Thyroid gland (tissue), 4 donors: ENCODE data around the gene CDH10. TPM values are rescaled to one million over a fixed set of nuclear protein-coding genes. Genes with fewer than 3 reads are reported as not detected.

Source experiments
- DNase-seq, 2 donors: peaks; one replicate each; pipeline ENCODE4 v3.0.0-alpha.2; 2019
- H3K27ac ChIP-seq, 3 donors: fragments of 200-600 bp; sonication (generic); 1 replicate in 2 of 3; 2 replicates in 1 of 3; pipeline ENCODE4 v1.5.1; 2016 to 2019; ENCODE audit warnings: mild to moderate bottlenecking in 1 of 3, moderate library complexity in 1 of 3
- H3K27me3 ChIP-seq: fragments of 200-600 bp; sonication (generic); one replicate; pipeline ENCODE4 v1.5.1; 2019
- H3K36me3 ChIP-seq, 2 donors: fragments of 200-600 bp; sonication (generic); one replicate each; pipeline ENCODE4 v1.5.1; 2016 to 2019
- H3K4me1 ChIP-seq, 2 donors: fragments of 200-600 bp; sonication (generic); one replicate each; pipeline ENCODE4 v1.5.1; 2017 to 2019
- H3K4me3 ChIP-seq, 3 donors: fragments of 200-600 bp; sonication (generic); replicated peaks in 1 of 3; 1 replicate in 2 of 3; 2 replicates in 1 of 3; pipeline ENCODE4 v1.5.1; 2016; ENCODE audit warnings: mild to moderate bottlenecking in 1 of 3
- H3K9me3 ChIP-seq: fragments of 200-600 bp; sonication (generic); one replicate; pipeline ENCODE4 v1.5.1; 2017
- POLR2A ChIP-seq, 2 donors: fragments of 450-650 bp; IDR thresholded peaks; one replicate each; pipeline ENCODE4 v1.6.1; 2017; ENCODE audit warnings: antibody characterized with exemption in 2 of 2, mild to moderate bottlenecking in 2 of 2, moderate library complexity in 1 of 2
- WGBS, 2 donors: methylation state at CpG; one replicate each; pipeline ENCODE4 v1.1.5; 2017; 5-methylcytosine and 5-hydroxymethylcytosine counted together
- intact Hi-C: fragments of 100-400 bp; cut with DNase I; formaldehyde crosslinking; loops from one replicate; pipeline ENCODE4 v1.15.1; 2023
- total RNA-seq, 4 donors: library from RNA; depleted of rRNA; stranded (reverse); fragments of >200 nt; gene quantifications; one replicate each; pipeline ENCODE4 v1.2.3, GENCODE V29; 2016
- TF ChIP-seq, protein P1 (sequence below), 6 experiments: fragments of 200-600 bp in 3 of 6; fragments of 450-650 bp in 3 of 6; sonication (generic) in 3 of 6; IDR thresholded peaks; one replicate each; pipeline ENCODE4 v1.5.1; 2016 to 2019; ENCODE audit warnings: antibody characterized with exemption in 6 of 6, mild to moderate bottlenecking in 2 of 6, inconsistent platforms in 1 of 6, moderate library complexity in 1 of 6

Gene CDH10
- total RNA-seq, 4 donors from 2014 or later, result not detected

DNA sequence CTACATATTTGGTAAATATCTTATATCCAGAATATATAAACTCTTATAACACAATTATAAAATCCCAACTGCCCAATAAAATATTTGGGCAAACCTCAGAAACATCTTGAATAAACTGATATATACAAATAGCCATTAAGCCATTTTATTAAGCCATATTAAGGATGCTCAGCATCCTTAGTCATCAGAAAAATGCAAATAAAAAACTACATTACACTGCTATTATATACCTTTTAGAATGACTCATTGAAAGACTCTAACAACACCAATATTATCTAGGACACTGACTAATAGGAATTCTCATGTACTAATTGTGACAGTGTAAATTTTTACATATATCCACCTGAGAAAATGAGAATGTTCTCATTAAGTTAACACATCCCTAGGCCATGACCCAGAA is 77.8 kb downstream of the CDH10 start:
- TF ChIP-seq, protein P1, sequence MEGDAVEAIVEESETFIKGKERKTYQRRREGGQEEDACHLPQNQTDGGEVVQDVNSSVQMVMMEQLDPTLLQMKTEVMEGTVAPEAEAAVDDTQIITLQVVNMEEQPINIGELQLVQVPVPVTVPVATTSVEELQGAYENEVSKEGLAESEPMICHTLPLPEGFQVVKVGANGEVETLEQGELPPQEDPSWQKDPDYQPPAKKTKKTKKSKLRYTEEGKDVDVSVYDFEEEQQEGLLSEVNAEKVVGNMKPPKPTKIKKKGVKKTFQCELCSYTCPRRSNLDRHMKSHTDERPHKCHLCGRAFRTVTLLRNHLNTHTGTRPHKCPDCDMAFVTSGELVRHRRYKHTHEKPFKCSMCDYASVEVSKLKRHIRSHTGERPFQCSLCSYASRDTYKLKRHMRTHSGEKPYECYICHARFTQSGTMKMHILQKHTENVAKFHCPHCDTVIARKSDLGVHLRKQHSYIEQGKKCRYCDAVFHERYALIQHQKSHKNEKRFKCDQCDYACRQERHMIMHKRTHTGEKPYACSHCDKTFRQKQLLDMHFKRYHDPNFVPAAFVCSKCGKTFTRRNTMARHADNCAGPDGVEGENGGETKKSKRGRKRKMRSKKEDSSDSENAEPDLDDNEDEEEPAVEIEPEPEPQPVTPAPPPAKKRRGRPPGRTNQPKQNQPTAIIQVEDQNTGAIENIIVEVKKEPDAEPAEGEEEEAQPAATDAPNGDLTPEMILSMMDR (IDR thresholded peaks at IDR 0.05), result no peak
- TF ChIP-seq POLR2A (IDR thresholded peaks at IDR 0.05), result no peak
- Histone ChIP-seq H3K4me1 (no peaks in the 10 kb centered on the region), H3K4me3 (no peak overlapping the region), H3K36me3 (no peaks in the 10 kb centered on the region), H3K27me3 (no peaks in the 10 kb centered on the region), H3K9me3 (no peaks in the 10 kb centered on the region), H3K27ac (no peak overlapping the region)
- DNase-seq, result no peak
- intact Hi-C loops, result no loop called here

DNA sequence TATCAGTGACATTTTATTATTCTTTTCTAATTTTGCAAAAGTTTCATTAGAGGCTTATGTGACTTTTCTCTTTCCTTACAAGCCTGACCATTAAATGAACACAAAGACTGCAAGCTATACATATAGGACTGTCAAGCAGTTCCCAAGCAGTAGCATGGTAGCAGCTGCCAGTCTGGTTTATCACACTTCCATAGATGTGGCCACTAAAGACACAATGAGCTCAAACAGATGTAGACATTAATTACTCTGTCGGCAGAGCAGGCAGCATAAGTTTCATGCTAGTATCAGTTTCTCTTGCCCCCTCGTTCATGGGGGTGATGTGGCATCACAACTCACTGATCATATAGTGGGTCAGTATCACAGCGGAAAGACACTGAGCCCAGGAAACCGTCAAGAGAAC is 89.5 kb downstream of the CDH10 start:
- Histone ChIP-seq H3K4me3 (no peak overlapping the region), H3K27ac (no peak overlapping the region), H3K4me1 (no peaks in the 10 kb centered on the region), H3K9me3 (no peaks in the 10 kb centered on the region), H3K36me3 (no peaks in the 10 kb centered on the region), H3K27me3 (no peaks in the 10 kb centered on the region)
- no peak for DNase-seq
- WGBS, 2 donors, result 74 to 82% methylated on average over 4 of the region's 4 CpGs
- intact Hi-C loops, result no loop called here
- TF ChIP-seq, protein P1 (IDR thresholded peaks at IDR 0.05), result no peak
- TF ChIP-seq POLR2A (IDR thresholded peaks at IDR 0.05), result no peak

DNA sequence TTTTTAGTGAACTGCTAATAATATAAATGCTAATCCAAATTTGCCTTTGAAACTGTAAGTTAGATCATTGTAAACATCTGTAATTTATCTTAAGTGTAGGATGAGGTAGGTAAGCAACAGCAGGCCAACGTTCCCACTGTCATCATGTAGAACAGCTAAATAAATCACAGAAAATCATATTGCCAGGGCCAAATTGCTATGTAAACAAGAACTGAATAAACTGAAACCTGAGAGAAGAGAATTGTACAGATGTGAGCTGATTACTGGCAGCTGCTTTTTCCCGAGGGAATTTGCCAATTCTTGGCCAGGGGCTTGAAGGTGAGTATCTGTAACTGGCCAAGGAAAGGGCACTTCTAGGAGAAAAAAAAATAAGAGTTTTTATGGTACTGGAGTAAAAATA is 97.6 kb downstream of the CDH10 start:
- no peak overlapping the region for H3K4me3 ChIP-seq
- TF ChIP-seq, protein P1 (IDR thresholded peaks at IDR 0.05), result no peak
- TF ChIP-seq POLR2A (IDR thresholded peaks at IDR 0.05), result no peak
- H3K4me1 ChIP-seq, result no peaks in the 10 kb centered on the region
- H3K27ac ChIP-seq, result no peak overlapping the region
- no peaks in the 10 kb centered on the region for H3K9me3 ChIP-seq
- WGBS, 2 donors, result 15 to 16% methylated on average over 2 of the region's 2 CpGs
- H3K27me3 ChIP-seq, result no peaks in the 10 kb centered on the region
- no peak for DNase-seq
- intact Hi-C loops, result no loop called here
- H3K36me3 ChIP-seq, result no peaks in the 10 kb centered on the region

DNA sequence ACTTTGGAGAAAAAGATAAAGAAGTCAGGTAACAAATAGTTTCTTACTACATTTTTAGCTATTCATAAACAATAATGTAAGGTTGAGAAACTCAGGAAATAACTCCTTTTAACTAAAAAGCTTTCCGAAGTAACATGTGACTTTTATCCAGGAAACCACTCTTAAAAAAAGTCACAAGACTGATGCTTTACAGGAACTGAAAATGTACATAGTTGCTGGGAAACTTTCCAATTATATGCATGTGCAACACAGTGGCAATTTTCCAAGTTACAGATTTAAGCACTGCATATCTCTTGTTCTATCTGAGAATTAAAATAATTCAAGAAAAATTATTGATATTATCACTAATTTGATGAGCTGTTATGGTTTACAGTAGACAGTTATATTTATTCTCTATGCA is 105.2 kb downstream of the CDH10 start:
- H3K36me3 ChIP-seq, result no peaks in the 10 kb centered on the region

DNA sequence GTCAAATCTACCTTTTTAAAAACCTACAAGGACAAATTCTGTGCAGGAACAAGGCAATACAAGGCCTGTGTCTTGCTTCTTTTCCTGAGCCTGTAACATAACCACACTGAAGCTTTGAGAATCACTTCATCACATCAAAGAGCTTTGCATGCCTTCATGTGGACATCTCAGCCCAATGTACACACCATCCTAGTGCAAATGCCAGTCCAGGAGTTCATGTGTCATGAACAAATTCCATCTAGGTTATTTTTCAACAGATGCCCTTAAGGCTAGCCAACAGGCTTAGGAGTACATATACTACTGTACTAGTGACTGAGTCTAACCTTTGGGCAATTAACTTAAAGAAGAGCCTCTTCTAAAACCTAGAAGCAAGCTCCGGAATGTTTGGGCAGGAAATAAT is 106.4 kb downstream of the CDH10 start:
- TF ChIP-seq POLR2A (IDR thresholded peaks at IDR 0.05), result no peak
- TF ChIP-seq, protein P1 (IDR thresholded peaks at IDR 0.05), result no peak
- WGBS, 2 donors, result 20 to 87% methylated on average over 1 of the region's 1 CpG
- H3K4me1 ChIP-seq, result no peaks in the 10 kb centered on the region
- H3K36me3 ChIP-seq, result no peaks in the 10 kb centered on the region
- H3K27me3 ChIP-seq, result no peaks in the 10 kb centered on the region
- no peak overlapping the region for H3K4me3 ChIP-seq
- no peaks in the 10 kb centered on the region for H3K9me3 ChIP-seq
- intact Hi-C loops, result no loop called here
- DNase-seq, result no peak
- no peak overlapping the region for H3K27ac ChIP-seq

More for the DNA sequence above, 105.2 kb downstream of the CDH10 start:
- TF ChIP-seq POLR2A (IDR thresholded peaks at IDR 0.05), result no peak
- TF ChIP-seq, protein P1 (IDR thresholded peaks at IDR 0.05), result no peak
- no peaks in the 10 kb centered on the region for H3K27me3 ChIP-seq
- intact Hi-C loops, result no loop called here
- H3K9me3 ChIP-seq, result no peaks in the 10 kb centered on the region
- no peak overlapping the region for H3K4me3 ChIP-seq
- WGBS, 2 donors, result 41 to 53% methylated on average over 1 of the region's 1 CpG
- no peak for DNase-seq
- no peak overlapping the region for H3K27ac ChIP-seq
- no peaks in the 10 kb centered on the region for H3K4me1 ChIP-seq
